Adrenal gland (tissue), 5 donors: ENCODE data around the gene HEATR9.

Experiments used
- POLR2A ChIP-seq, 2 donors: fragments of 450-650 bp; IDR thresholded peaks; one replicate each; pipeline ENCODE4 v1.6.1; 2017; ENCODE audit warnings: antibody characterized with exemption in 2 of 2, mild to moderate bottlenecking in 2 of 2, moderate library complexity in 1 of 2
- TF ChIP-seq, protein P1 (sequence below), 6 experiments: fragments of 450-650 bp in 4 of 6; fragments of 200-600 bp in 2 of 6; sonication (generic) in 1 of 6; IDR thresholded peaks; 1 replicate in 5 of 6; 2 replicates in 1 of 6; pipeline versions ENCODE4 v1.5.1 to v1.8.0; 2016 to 2021; ENCODE audit warnings: antibody characterized with exemption in 6 of 6, mild to moderate bottlenecking in 2 of 6, moderate library complexity in 1 of 6
- donor health status: DM: no; HTN: no; CAD: no.

GRCh38 chr17:35817196-35817595 is 51.5 kb downstream of the HEATR9 start:
- TF ChIP-seq, protein P1, sequence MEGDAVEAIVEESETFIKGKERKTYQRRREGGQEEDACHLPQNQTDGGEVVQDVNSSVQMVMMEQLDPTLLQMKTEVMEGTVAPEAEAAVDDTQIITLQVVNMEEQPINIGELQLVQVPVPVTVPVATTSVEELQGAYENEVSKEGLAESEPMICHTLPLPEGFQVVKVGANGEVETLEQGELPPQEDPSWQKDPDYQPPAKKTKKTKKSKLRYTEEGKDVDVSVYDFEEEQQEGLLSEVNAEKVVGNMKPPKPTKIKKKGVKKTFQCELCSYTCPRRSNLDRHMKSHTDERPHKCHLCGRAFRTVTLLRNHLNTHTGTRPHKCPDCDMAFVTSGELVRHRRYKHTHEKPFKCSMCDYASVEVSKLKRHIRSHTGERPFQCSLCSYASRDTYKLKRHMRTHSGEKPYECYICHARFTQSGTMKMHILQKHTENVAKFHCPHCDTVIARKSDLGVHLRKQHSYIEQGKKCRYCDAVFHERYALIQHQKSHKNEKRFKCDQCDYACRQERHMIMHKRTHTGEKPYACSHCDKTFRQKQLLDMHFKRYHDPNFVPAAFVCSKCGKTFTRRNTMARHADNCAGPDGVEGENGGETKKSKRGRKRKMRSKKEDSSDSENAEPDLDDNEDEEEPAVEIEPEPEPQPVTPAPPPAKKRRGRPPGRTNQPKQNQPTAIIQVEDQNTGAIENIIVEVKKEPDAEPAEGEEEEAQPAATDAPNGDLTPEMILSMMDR (IDR thresholded peaks at IDR 0.05), result no peak
- no peak for TF ChIP-seq POLR2A (IDR thresholded peaks at IDR 0.05)
